GM12878 (cell line): Measurements from ENCODE around the gene GGT6.

ENCODE experiments used
- ESRRA ChIP-seq: IDR thresholded peaks from 2 replicates; pipeline ENCODE4 v1.6.1; 2012; ENCODE audit warnings: mild to moderate bottlenecking, low read length, improper control_type of control experiment
- JUND ChIP-seq: IDR thresholded peaks from 2 replicates; pipeline ENCODE4 v1.6.1; 2012; ENCODE audit warnings: low read depth, mild to moderate bottlenecking, low read length, improper control_type of control experiment, moderate library complexity
- POLR2A ChIP-seq: IDR thresholded peaks from 2 replicates; pipeline ENCODE4 v1.6.1; 2011; ENCODE audit warnings: low read depth, mild to moderate bottlenecking, low read length
- ZNF24 ChIP-seq: fragments of 450-650 bp; IDR thresholded peaks from 2 replicates; pipeline ENCODE4 v1.6.1; 2017; ENCODE audit warnings: antibody characterized with exemption, mild to moderate bottlenecking
- TF ChIP-seq, protein P1 (sequence below), 3 experiments: IDR thresholded peaks in 2 of 3; conservative IDR thresholded peaks in 1 of 3; 2 replicates each; pipeline ENCODE4 v1.5.1; 2011; ENCODE audit warnings: low read depth in 3 of 3, low read length in 3 of 3, mild to moderate bottlenecking in 3 of 3, control low read depth in 2 of 3, moderate library complexity in 2 of 3, inconsistent platforms in 1 of 3, mixed read lengths in 1 of 3; ENCODE audit not compliant: control insufficient read depth in 2 of 3, insufficient read depth in 1 of 3; ENCODE audit errors: extremely low read depth in 1 of 3

DNA sequence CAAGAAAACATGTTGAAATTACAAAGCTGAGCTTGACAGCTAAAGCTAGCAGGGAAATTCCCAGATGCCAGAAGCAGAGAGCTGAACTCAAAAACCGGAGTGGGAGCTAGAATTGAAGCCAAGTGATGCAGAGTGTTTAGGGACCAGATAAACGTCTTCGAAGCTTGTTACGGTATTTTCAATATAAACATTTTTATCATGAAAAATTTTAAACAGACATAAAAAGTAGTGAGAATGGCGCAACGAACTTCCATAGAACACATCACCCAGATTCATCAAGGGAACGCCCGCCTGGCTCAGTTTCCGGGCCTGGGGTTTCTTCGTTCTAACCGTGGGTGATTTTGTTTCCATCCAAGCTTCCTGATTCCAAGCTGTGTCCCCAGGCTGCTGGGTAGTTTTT, 43.6 kb downstream of the GGT6 start:
- TF ChIP-seq ESRRA: no peak
- TF ChIP-seq, protein P1, sequence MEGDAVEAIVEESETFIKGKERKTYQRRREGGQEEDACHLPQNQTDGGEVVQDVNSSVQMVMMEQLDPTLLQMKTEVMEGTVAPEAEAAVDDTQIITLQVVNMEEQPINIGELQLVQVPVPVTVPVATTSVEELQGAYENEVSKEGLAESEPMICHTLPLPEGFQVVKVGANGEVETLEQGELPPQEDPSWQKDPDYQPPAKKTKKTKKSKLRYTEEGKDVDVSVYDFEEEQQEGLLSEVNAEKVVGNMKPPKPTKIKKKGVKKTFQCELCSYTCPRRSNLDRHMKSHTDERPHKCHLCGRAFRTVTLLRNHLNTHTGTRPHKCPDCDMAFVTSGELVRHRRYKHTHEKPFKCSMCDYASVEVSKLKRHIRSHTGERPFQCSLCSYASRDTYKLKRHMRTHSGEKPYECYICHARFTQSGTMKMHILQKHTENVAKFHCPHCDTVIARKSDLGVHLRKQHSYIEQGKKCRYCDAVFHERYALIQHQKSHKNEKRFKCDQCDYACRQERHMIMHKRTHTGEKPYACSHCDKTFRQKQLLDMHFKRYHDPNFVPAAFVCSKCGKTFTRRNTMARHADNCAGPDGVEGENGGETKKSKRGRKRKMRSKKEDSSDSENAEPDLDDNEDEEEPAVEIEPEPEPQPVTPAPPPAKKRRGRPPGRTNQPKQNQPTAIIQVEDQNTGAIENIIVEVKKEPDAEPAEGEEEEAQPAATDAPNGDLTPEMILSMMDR (IDR thresholded peaks at IDR 0.05 in 2 of 3, conservative IDR thresholded peaks at IDR 0.05 in 1 of 3; ENCODE audit: control insufficient read depth in 2 of 3, extremely low read depth in 1 of 3, insufficient read depth in 1 of 3, low read depth in 3 of 3, low read length in 3 of 3): no peak
- no peak for TF ChIP-seq POLR2A
- TF ChIP-seq JUND: no peak
- TF ChIP-seq ZNF24: no peak
